Measurements from ENCODE around the gene CYB561D2. TPM values are rescaled to one million over a fixed set of nuclear protein-coding genes. Genes with fewer than 3 reads are reported as not detected.

The CYB561D2 gene
- total and polyA plus RNA-seq, 2 of the 13 experiments (the other 11 are each of a cell fraction or from before 2014, with no cell fraction given) = 11.1 to 17.2 TPM

GRCh38 chr3:50321336-50322114 is 29.1 kb upstream of the CYB561D2 start (continued):
- TF ChIP-seq ZHX2 (IDR thresholded peaks at IDR 0.05; ENCODE audit: low read depth) = no peak
- peak; percentile 14; the same call in 1 of the 2 replicates for TF ChIP-seq ZHX2 (CRISPR knock-in tag; IDR thresholded peaks at IDR 0.05; ENCODE audit: borderline replicate concordance)
- TF ChIP-seq DPF2 (CRISPR knock-in tag; IDR thresholded peaks at IDR 0.05; ENCODE audit: borderline replicate concordance, low read depth) = no peak
- TF ChIP-seq, protein P1, sequence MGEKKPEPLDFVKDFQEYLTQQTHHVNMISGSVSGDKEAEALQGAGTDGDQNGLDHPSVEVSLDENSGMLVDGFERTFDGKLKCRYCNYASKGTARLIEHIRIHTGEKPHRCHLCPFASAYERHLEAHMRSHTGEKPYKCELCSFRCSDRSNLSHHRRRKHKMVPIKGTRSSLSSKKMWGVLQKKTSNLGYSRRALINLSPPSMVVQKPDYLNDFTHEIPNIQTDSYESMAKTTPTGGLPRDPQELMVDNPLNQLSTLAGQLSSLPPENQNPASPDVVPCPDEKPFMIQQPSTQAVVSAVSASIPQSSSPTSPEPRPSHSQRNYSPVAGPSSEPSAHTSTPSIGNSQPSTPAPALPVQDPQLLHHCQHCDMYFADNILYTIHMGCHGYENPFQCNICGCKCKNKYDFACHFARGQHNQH (CRISPR knock-in tag; IDR thresholded peaks at IDR 0.05) = no peak
- TF ChIP-seq ZNF281 (CRISPR knock-in tag; IDR thresholded peaks at IDR 0.05; ENCODE audit: borderline replicate concordance) = peak; percentile 50; the same call in 1 of the 2 replicates
- TF ChIP-seq ZBTB1 (CRISPR knock-in tag; IDR thresholded peaks at IDR 0.05; ENCODE audit: borderline replicate concordance) = no peak
- no peak for TF ChIP-seq ISX (CRISPR knock-in tag; conservative IDR thresholded peaks at IDR 0.05)
- TF ChIP-seq ZNF12 (CRISPR knock-in tag; IDR thresholded peaks at IDR 0.05) = no peak
- no peak for TF ChIP-seq ZNF326 (CRISPR knock-in tag; IDR thresholded peaks at IDR 0.05; ENCODE audit: borderline replicate concordance)
- no peak for TF ChIP-seq ZNF329 (CRISPR knock-in tag; IDR thresholded peaks at IDR 0.05; ENCODE audit: low read depth)
- TF ChIP-seq MTF1 (CRISPR knock-in tag; IDR thresholded peaks at IDR 0.05) = no peak
- TF ChIP-seq, protein P2, sequence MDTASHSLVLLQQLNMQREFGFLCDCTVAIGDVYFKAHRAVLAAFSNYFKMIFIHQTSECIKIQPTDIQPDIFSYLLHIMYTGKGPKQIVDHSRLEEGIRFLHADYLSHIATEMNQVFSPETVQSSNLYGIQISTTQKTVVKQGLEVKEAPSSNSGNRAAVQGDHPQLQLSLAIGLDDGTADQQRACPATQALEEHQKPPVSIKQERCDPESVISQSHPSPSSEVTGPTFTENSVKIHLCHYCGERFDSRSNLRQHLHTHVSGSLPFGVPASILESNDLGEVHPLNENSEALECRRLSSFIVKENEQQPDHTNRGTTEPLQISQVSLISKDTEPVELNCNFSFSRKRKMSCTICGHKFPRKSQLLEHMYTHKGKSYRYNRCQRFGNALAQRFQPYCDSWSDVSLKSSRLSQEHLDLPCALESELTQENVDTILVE (CRISPR knock-in tag; IDR thresholded peaks at IDR 0.05) = no peak
- TF ChIP-seq, protein P3, sequence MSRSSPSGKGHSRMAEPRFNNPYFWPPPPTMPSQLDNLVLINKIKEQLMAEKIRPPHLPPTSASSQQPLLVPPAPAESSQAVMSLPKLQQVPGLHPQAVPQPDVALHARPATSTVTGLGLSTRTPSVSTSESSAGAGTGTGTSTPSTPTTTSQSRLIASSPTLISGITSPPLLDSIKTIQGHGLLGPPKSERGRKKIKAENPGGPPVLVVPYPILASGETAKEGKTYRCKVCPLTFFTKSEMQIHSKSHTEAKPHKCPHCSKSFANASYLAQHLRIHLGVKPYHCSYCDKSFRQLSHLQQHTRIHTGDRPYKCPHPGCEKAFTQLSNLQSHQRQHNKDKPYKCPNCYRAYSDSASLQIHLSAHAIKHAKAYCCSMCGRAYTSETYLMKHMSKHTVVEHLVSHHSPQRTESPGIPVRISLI (CRISPR knock-in tag; IDR thresholded peaks at IDR 0.05; ENCODE audit: borderline replicate concordance) = peak; percentile 53; the same call in 1 of the 2 replicates
- TF ChIP-seq SP1 (IDR thresholded peaks at IDR 0.05) = no peak
- peak; percentile 83; the same call in 1 of the 2 replicates for TF ChIP-seq SP1 (CRISPR knock-in tag; IDR thresholded peaks at IDR 0.05)
- TF ChIP-seq SKI (IDR thresholded peaks at IDR 0.05; ENCODE audit: partially characterized antibody) = peak; percentile 48
- TF ChIP-seq ZNF792 (CRISPR knock-in tag; IDR thresholded peaks at IDR 0.05) = no peak
- no peak for TF ChIP-seq HMG20B (CRISPR knock-in tag; conservative IDR thresholded peaks at IDR 0.05)
